Nasal cavity respiratory epithelium epithelial cell of viscerocranial mucosa (primary cell): ENCODE results near the gene TSPYL1. TPM values are rescaled to one million over a fixed set of nuclear protein-coding genes. Genes with fewer than 3 reads are reported as not detected.

Experiments used
- total RNA-seq: library from RNA; depleted of rRNA; stranded (reverse); fragments of >200 nt; gene quantifications from 2 replicates; pipeline ENCODE4 v1.2.3, GENCODE V29; 2014

Gene TSPYL1
- 93.7 and 106 TPM in 2 replicates for total RNA-seq

DNA sequence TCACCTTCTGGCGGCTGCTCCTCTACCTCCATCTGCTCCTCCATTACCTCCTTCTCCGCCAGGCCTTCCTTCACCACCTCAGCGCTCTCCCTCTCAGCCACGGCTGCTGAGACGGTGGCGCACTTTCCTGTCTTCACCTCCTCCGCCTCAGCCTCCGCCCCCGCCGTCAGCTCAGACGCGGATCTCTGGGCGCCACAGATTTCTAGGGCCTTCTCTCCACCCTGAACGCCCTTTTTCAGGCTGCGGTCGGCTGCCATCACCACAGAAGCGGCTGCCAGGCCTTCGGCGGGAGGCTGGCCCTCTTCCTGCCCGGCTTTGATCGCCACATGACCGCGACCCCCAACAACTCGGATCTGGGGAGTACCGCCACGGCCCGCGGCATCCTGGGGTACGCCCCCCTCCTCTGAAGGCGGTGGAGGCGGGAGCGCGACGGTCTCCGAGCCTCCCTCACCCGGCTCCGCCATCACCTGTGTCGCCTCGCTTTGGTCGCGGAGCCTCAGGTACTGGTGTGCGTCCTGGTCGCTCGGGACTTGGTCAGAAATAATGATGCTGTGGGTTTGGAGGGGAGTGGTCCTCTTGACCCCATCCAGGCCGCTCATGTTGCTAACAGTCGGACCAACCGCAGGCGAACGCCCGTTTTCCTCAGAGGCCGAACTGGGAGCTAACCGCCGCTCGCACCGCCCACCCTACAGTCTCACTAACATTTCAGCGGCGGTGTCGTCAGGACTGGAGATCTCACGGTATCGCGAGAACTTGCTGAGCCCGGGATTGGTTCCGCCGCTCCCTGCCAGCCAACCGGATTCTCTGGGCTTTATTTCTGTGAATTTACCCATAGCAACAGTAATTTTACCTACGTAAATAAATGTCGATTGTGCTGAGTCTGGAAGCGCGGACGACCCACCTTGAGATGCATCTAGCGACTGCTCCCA, at the start of gene TSPYL1:
Gene TSPYL1 (minus strand): TSS at position 699 of the 929 bp plus-strand sequence. CDS start 100 bp downstream, at position 599.

DNA sequence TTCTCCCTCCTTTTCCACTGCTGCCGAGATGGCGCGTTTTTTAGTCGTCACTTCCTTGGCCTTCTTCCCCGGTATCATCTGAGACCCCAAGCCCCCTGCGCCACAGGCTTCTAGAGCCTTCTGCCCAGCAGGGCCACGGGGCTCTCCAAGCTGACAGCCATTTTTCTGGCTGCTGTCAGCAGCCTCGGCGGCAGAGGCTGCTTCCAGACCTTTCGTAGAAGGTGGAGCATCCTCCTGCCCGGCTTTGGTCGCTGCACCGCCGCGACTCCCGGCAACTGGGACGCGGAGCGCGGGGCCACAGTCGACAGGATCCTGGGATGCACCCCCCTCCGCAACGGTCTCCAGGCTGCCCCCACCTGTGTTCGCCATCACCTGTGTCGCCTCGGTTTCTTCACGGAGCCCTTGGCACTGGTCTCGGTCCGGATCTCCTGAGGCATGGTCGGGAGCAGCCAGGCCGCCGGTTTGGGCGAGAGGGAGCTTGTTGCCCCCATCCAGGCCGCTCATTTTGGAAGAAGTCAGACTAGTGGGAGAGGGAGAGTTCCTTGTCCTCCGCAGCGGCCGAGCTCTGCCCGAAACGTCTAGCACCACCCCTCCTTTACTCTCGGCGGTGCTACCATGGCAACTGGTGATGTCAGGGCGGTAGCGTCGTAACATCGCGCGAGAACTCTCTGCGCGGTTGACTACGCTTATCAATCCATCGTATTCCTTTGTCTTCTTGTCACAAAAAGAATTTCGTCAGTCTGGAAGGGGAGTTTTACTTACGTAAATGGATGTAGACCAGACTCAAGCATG, 26.0 kb downstream of the TSPYL1 start, which contains the start of gene TSPYL4:
Gene TSPYL4 (minus strand): TSS at position 571 of the 792 bp plus-strand sequence. CDS start 67 bp downstream, at position 504.

Other genes starting within 250 kb of the TSPYL1 start
- 1.0 and 7.9 TPM in 2 replicates for gene FRK, start 219.0 kb downstream of the TSPYL1 start, total RNA-seq
- gene NT5DC1, start 179.1 kb downstream of the TSPYL1 start, total RNA-seq: 2.4 and 6.5 TPM in 2 replicates
- under 0.01 TPM in 1 of 2 replicates, not detected in the other for gene COL10A1, start 153.8 kb downstream of the TSPYL1 start, total RNA-seq
- 2.1 and 3.1 TPM in 2 replicates for gene TSPYL4, start 25.9 kb downstream of the TSPYL1 start, total RNA-seq
- 112 and 148 TPM in 2 replicates for gene DSE, start 91.0 kb upstream of the TSPYL1 start, total RNA-seq
- 0.43 and 0.68 TPM in 2 replicates for gene CALHM6, start 181.4 kb upstream of the TSPYL1 start, total RNA-seq
- under 0.01 and 0.21 TPM in 2 replicates for gene CALHM5, start 231.7 kb upstream of the TSPYL1 start, total RNA-seq